GM12878 (cell line): ENCODE results near the gene ARHGEF37. TPM values are rescaled to one million over a fixed set of nuclear protein-coding genes. Genes with fewer than 3 reads are reported as not detected.
A peak's percentile ranks its signal among the peaks of the same experiment; 100 is the strongest.

Experiments
- ATAC-seq: fragments of 200-7000 bp; cut with Tn5 transposase; 3 replicates; pipeline ENCODE4 v1.9.1; 2020; ENCODE audit warnings: mild to moderate bottlenecking, moderate library complexity
- BruUV-seq: library from RNA; stranded (reverse); fragments of 400-500 nt; replicated peaks from 2 replicates; lab custom pipeline; 2021; lab: Mats Ljungman, UMichigan
- CTCF ChIA-PET: fragments of 300-600 bp; sonication (Branson Sonifier 250); formaldehyde crosslinking; extraction: SDS; loops from one replicate; lab custom pipeline; 2021; ENCODE audit warnings: inconsistent platforms; lab: Yijun Ruan, JAX
- POLR2A ChIA-PET: fragments of 350-600 bp; formaldehyde crosslinking; extraction: SDS; loops from one replicate; lab custom pipeline; 2021; ENCODE audit warnings: inconsistent platforms; lab: Charles Lee
- RAD21 ChIA-PET: fragments of 300-600 bp; sonication (Branson Sonifier 250); formaldehyde crosslinking; loops from one replicate; lab custom pipeline; 2023; ENCODE audit warnings: antibody characterized with exemption; ENCODE audit not compliant: unreplicated experiment; lab: Charles Lee
- SMC1A ChIA-PET: fragments of 300-600 bp; sonication (Branson Sonifier 250); formaldehyde crosslinking; loops from one replicate; lab custom pipeline; 2023; ENCODE audit not compliant: unreplicated experiment, uncharacterized antibody; lab: Charles Lee
- DNase-seq: peaks from one replicate; pipeline ENCODE4 v3.0.0-alpha.2; 2011; ENCODE audit warnings: low read depth, low spot score
- FAIRE-seq: peaks from 3 replicates; lab custom pipeline; 2011; peaks lifted over from hg19 to GRCh38; lab: Jason Lieb, UNC
- H2AFZ ChIP-seq: 2 replicates; pipeline ENCODE4 v1.6.0; 2011; ENCODE audit warnings: low read depth, low read length, control low read depth; ENCODE audit not compliant: control insufficient read depth
- H3K27ac ChIP-seq: 2 replicates; pipeline ENCODE4 v1.5.1; 2011; ENCODE audit warnings: control low read depth; ENCODE audit not compliant: control insufficient read depth, insufficient read depth
- H3K27me3 ChIP-seq, 2 experiments: replicated peaks in 1 of 2; 2 replicates each; pipeline versions ENCODE4 v1.6.0 to v1.6.1; 2011; ENCODE audit warnings: low read length in 1 of 2; ENCODE audit not compliant: control insufficient read depth in 2 of 2, insufficient read depth in 2 of 2
- H3K36me3 ChIP-seq, 2 experiments: 2 replicates each; pipeline ENCODE4 v1.5.1; 2011; ENCODE audit warnings: low read length in 1 of 2; ENCODE audit not compliant: control insufficient read depth in 2 of 2, insufficient read depth in 2 of 2
- H3K4me1 ChIP-seq: 2 replicates; pipeline ENCODE4 v1.6.1; 2011; ENCODE audit warnings: mild to moderate bottlenecking, low read length, moderate library complexity, mixed read lengths; ENCODE audit not compliant: control insufficient read depth, insufficient read depth
- H3K4me2 ChIP-seq: 2 replicates; pipeline ENCODE4 v1.6.0; 2011; ENCODE audit warnings: control low read depth; ENCODE audit not compliant: control insufficient read depth, insufficient read depth
- H3K4me3 ChIP-seq: fragments of 200-600 bp; sonication (generic); 2 replicates; pipeline ENCODE4 v1.5.1; 2016
- H3K79me2 ChIP-seq: 2 replicates; pipeline ENCODE4 v1.6.0; 2011; ENCODE audit warnings: low read length; ENCODE audit not compliant: control insufficient read depth, insufficient read depth
- H3K9ac ChIP-seq: 2 replicates; pipeline ENCODE4 v1.8.0; 2011; ENCODE audit warnings: low read length, control low read depth, mixed read lengths; ENCODE audit not compliant: control insufficient read depth, insufficient read depth
- H3K9me3 ChIP-seq: replicated peaks from 3 replicates; pipeline ENCODE4 v1.5.1; 2011; ENCODE audit warnings: mild to moderate bottlenecking, low read length; ENCODE audit not compliant: control insufficient read depth, insufficient read depth
- H4K20me1 ChIP-seq: 2 replicates; pipeline ENCODE4 v1.6.0; 2011; ENCODE audit not compliant: control insufficient read depth, insufficient read depth
- HCFC1 ChIP-seq: fragments of 150-350 bp; IDR thresholded peaks from 2 replicates; pipeline ENCODE4 v1.6.1; 2014; ENCODE audit warnings: low read length
- IKZF2 ChIP-seq, 2 experiments: fragments of 450-650 bp; IDR thresholded peaks; 2 replicates each; pipeline ENCODE4 v1.6.1; 2017; ENCODE audit warnings: mild to moderate bottlenecking in 2 of 2, moderate library complexity in 2 of 2
- NBN ChIP-seq: fragments of 450-650 bp; IDR thresholded peaks from 2 replicates; pipeline ENCODE4 v1.6.1; 2016
- POU2F2 ChIP-seq: IDR thresholded peaks from 3 replicates; pipeline ENCODE4 v1.6.1; 2011; ENCODE audit warnings: low read depth, mild to moderate bottlenecking, low read length, borderline replicate concordance
- RAD21 ChIP-seq: IDR thresholded peaks from 2 replicates; pipeline ENCODE4 v1.6.1; 2011; ENCODE audit warnings: mild to moderate bottlenecking, low read depth, low read length, moderate library complexity; ENCODE audit not compliant: insufficient read depth
- RB1 ChIP-seq: fragments of 450-650 bp; formaldehyde crosslinking; IDR thresholded peaks from 2 replicates; pipeline ENCODE4 v1.6.1; 2017; ENCODE audit warnings: mild to moderate bottlenecking, borderline replicate concordance
- RCOR1 ChIP-seq: conservative IDR thresholded peaks from 2 replicates; pipeline ENCODE4 v1.6.1; 2012; ENCODE audit warnings: low read depth, low read length, improper control_type of control experiment
- RFX5 ChIP-seq: IDR thresholded peaks from 2 replicates; pipeline ENCODE4 v1.6.1; 2011; ENCODE audit warnings: low read depth, low read length, improper control_type of control experiment
- SMARCA5 ChIP-seq: fragments of 450-650 bp; IDR thresholded peaks from 2 replicates; pipeline ENCODE4 v1.6.1; 2017; ENCODE audit warnings: mild to moderate bottlenecking
- SMC3 ChIP-seq: IDR thresholded peaks from 2 replicates; pipeline ENCODE4 v1.6.1; 2011; ENCODE audit warnings: low read length, improper control_type of control experiment, borderline replicate concordance
- YY1 ChIP-seq: IDR thresholded peaks from 2 replicates; pipeline ENCODE4 v1.6.1; 2011; ENCODE audit warnings: low read depth, mild to moderate bottlenecking, low read length
- ZNF622 ChIP-seq: fragments of 450-650 bp; IDR thresholded peaks from 2 replicates; pipeline ENCODE4 v1.6.1; 2017; ENCODE audit warnings: mild to moderate bottlenecking, inconsistent platforms
- WGBS: methylation state at CpG from one replicate; pipeline ENCODE4 v1.1.6; 2016; ENCODE audit warnings: low lambda C conversion rate; ENCODE audit not compliant: insufficient replicate concordance, insufficient coverage; ENCODE audit errors: missing lambda C conversion rate; 5-methylcytosine and 5-hydroxymethylcytosine counted together
- in situ Hi-C: fragments of 300-500 bp; cut with MboI; formaldehyde crosslinking; loops from 9 replicates; pipeline ENCODE4 v1.14.3; 2018; ENCODE audit warnings: mixed read lengths
- intact Hi-C: fragments of 100-400 bp; cut with micrococcal nuclease; formaldehyde crosslinking; loops from one replicate; pipeline ENCODE4 v1.14.2; 2022; ENCODE audit not compliant: unreplicated experiment
- polyA plus RNA-seq, 11 experiments: library from polyadenylated mRNA; depleted of rRNA in 4 of 11; unstranded in 6 of 11; stranded (reverse) in 5 of 11; fragments of >200 nt; fragmentation: Nextera tagmentation in 4 of 11; fragmentation: Illumina TruSeq in 1 of 11; extraction: Ambion mirVana in 4 of 11; extraction: Trizol in 1 of 11; gene quantifications; 1 replicate in 1 of 11; 2 replicates in 10 of 11; pipeline versions ENCODE4 v1.2.1 to v1.2.3, GENCODE V29; 2011 to 2016; ENCODE audit warnings: inconsistent platforms in 2 of 11, missing spikeins in 2 of 11, low read depth in 1 of 11
- total RNA-seq, 4 experiments: library from RNA; depleted of rRNA in 3 of 4; stranded (reverse); fragments of >200 nt in 3 of 4; fragmentation: Illumina TruSeq in 1 of 4; extraction: Trizol in 1 of 4; gene quantifications; 2 replicates each; pipeline versions ENCODE4 v1.2.1 to v1.2.3, GENCODE V29; 2013 to 2021
- TF ChIP-seq, protein P1 (sequence below): IDR thresholded peaks from 2 replicates; pipeline ENCODE4 v1.6.1; 2012; ENCODE audit warnings: low read depth, low read length, improper control_type of control experiment
- TF ChIP-seq, protein P2 (sequence below), 3 experiments: IDR thresholded peaks in 2 of 3; conservative IDR thresholded peaks in 1 of 3; 2 replicates each; pipeline ENCODE4 v1.5.1; 2011; ENCODE audit warnings: low read depth in 3 of 3, low read length in 3 of 3, mild to moderate bottlenecking in 3 of 3, control low read depth in 2 of 3, moderate library complexity in 2 of 3, inconsistent platforms in 1 of 3, mixed read lengths in 1 of 3; ENCODE audit not compliant: control insufficient read depth in 2 of 3, insufficient read depth in 1 of 3; ENCODE audit errors: extremely low read depth in 1 of 3
- TF ChIP-seq, protein P3 (sequence below): IDR thresholded peaks from 2 replicates; pipeline ENCODE4 v1.6.1; 2011; ENCODE audit warnings: borderline replicate concordance, low read depth, mild to moderate bottlenecking, moderate library complexity, low read length; ENCODE audit not compliant: insufficient read depth, poor library complexity, severe bottlenecking

Gene ARHGEF37
- total and polyA plus RNA-seq, 10 of the 15 experiments (the other 5 are each of a cell fraction or from before 2014, with no cell fraction given) = 0.16 to 1.1 (median 0.63) TPM

DNA sequence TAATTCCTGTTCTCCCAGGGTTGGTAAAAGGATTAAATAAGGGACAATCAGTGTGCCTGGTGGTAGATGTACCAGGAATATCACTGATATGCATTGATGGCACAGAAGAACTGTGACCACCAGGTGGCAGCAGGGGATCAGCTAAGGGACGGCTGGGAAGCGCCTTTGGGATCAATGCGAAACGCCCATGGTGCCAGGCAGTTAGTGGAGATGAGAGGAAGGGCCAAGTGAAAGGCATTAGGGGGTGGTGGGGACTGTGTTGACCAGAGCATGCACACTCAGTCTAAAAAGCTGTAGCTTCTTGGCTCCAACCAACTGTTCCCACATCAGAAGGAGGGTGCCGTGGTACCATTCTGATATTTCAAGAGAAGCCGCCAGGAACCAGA lies 55.6 kb downstream of the ARHGEF37 start:
- Histone ChIP-seq H3K79me2 (no peaks in the 10 kb centered on the region), H4K20me1 (no peaks in the 10 kb centered on the region), H3K4me3 (no peak overlapping the region), H2AFZ (no peak overlapping the region), H3K4me1 (peaks cover 12% of the 10 kb centered on the region), H3K9me3 (no peaks in the 10 kb centered on the region), H3K36me3 (no peaks in the 10 kb centered on the region), H3K9ac (no peak overlapping the region), H3K27me3 (no peaks in the 10 kb centered on the region), H3K4me2 (no peak overlapping the region), H3K27ac (no peak overlapping the region)
- SMC1A ChIA-PET = interaction anchor here (0.9 to 9.4 kb wide), 21 partner anchors 15 to 404 kb away, joined by 3 to 79 read pairs (median 6); no protein-coding TSS in a partner anchor
- WGBS = 33% methylated on average over 6 of the region's 6 CpGs
- FAIRE-seq (peak; percentile 44), ATAC-seq (peak; percentile 85), DNase-seq (no peak)
- no peak for TF ChIP-seq RCOR1
- TF ChIP-seq RB1 = peak; percentile 55; the same call in 1 of the 2 replicates
- TF ChIP-seq IKZF2 (IDR thresholded peaks at IDR 0.05) = peak; percentile 42 to 52; a peak in 2 of 4 replicates
- TF ChIP-seq YY1 = peak; percentile 59; the same call in 1 of the 2 replicates
- TF ChIP-seq ZNF622 = no peak
- TF ChIP-seq POU2F2 = 0 out of 3 replicates have a peak, but pooled peaks have one; percentile 61
- TF ChIP-seq, protein P1, sequence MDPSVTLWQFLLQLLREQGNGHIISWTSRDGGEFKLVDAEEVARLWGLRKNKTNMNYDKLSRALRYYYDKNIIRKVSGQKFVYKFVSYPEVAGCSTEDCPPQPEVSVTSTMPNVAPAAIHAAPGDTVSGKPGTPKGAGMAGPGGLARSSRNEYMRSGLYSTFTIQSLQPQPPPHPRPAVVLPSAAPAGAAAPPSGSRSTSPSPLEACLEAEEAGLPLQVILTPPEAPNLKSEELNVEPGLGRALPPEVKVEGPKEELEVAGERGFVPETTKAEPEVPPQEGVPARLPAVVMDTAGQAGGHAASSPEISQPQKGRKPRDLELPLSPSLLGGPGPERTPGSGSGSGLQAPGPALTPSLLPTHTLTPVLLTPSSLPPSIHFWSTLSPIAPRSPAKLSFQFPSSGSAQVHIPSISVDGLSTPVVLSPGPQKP = no peak
- no peak for TF ChIP-seq RFX5
- TF ChIP-seq, protein P2, sequence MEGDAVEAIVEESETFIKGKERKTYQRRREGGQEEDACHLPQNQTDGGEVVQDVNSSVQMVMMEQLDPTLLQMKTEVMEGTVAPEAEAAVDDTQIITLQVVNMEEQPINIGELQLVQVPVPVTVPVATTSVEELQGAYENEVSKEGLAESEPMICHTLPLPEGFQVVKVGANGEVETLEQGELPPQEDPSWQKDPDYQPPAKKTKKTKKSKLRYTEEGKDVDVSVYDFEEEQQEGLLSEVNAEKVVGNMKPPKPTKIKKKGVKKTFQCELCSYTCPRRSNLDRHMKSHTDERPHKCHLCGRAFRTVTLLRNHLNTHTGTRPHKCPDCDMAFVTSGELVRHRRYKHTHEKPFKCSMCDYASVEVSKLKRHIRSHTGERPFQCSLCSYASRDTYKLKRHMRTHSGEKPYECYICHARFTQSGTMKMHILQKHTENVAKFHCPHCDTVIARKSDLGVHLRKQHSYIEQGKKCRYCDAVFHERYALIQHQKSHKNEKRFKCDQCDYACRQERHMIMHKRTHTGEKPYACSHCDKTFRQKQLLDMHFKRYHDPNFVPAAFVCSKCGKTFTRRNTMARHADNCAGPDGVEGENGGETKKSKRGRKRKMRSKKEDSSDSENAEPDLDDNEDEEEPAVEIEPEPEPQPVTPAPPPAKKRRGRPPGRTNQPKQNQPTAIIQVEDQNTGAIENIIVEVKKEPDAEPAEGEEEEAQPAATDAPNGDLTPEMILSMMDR (IDR thresholded peaks at IDR 0.05 in 2 of 3, conservative IDR thresholded peaks at IDR 0.05 in 1 of 3; ENCODE audit: control insufficient read depth in 2 of 3, extremely low read depth in 1 of 3, insufficient read depth in 1 of 3, low read depth in 3 of 3, low read length in 3 of 3) = peak; percentile 74 to 78 (median 77)
- TF ChIP-seq RAD21 = peak; percentile 87
- TF ChIP-seq, protein P3, sequence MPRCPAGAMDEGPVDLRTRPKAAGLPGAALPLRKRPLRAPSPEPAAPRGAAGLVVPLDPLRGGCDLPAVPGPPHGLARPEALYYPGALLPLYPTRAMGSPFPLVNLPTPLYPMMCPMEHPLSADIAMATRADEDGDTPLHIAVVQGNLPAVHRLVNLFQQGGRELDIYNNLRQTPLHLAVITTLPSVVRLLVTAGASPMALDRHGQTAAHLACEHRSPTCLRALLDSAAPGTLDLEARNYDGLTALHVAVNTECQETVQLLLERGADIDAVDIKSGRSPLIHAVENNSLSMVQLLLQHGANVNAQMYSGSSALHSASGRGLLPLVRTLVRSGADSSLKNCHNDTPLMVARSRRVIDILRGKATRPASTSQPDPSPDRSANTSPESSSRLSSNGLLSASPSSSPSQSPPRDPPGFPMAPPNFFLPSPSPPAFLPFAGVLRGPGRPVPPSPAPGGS = no peak
- no peak for TF ChIP-seq HCFC1
- peak; percentile 92 for TF ChIP-seq SMC3
- TF ChIP-seq NBN = 0 out of 2 replicates have a peak, but pooled peaks have one; percentile 34
- TF ChIP-seq SMARCA5 = peak; percentile 46; the same call in 1 of the 2 replicates
- in situ Hi-C loops = loop anchor here (5.0 to 10.0 kb wide), 3 partner anchors 190 to 588 kb away; no protein-coding TSS in a partner anchor
- CTCF ChIA-PET = interaction anchor here (0.7 to 13.3 kb wide), 31 partner anchors 12 to 540 kb away, joined by 3 to 193 read pairs (median 4); partner anchors contain the start of gene SLC26A2
- intact Hi-C loops = loop anchor here (1.0 to 10.0 kb wide), 5 partner anchors 140 to 578 kb away; no protein-coding TSS in a partner anchor
- BruUV-seq = no TSS peak
- POLR2A ChIA-PET = interaction anchor here (1.1 to 1.3 kb wide), 2 partner anchors 197 to 354 kb away, joined by 3 read pairs; no protein-coding TSS in a partner anchor
- RAD21 ChIA-PET = interaction anchor here (0.6 to 11.9 kb wide), 9 partner anchors 18 to 354 kb away, joined by 3 to 148 read pairs (median 8); partner anchors contain the start of genes PPARGC1B and SLC26A2
